Measurements from ENCODE around the gene ATP6V1G3. TPM values are rescaled to one million over a fixed set of nuclear protein-coding genes. Genes with fewer than 3 reads are reported as not detected.

The ATP6V1G3 gene
- total and polyA plus RNA-seq, 2 donors (not counting 1 experiment from before 2014, with no cell fraction given) = not detected

DNA sequence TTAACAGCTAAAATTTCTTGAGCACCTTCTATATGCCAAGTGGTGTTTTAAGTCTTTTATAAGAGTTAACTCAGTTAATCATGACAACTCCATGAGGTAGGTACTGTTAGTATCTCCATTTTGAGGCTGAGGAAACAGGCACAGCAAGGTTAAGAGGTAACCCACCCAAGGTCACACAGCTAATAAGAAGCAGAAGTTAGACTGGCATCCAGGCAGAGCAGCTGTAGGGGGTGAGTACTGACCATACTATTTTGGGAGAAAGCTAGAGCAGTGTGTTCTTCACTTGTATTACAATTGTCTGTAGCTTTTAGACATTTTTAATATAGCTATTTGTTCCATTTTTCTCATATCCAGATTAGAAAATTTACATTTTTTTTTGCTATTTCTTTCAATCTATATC lies 4.8 kb downstream of the ATP6V1G3 start:
- H3K36me3 ChIP-seq (ENCODE audit: control insufficient read depth, insufficient read depth, low read length) = no peaks in the 10 kb centered on the region
- DNase-seq (ENCODE audit: low read depth in 2 of 2) = no peak
- no peak overlapping the region for H3K4me2 ChIP-seq (ENCODE audit: extremely low read depth, insufficient read depth, low read length)
- no peak overlapping the region for H3K27ac ChIP-seq (ENCODE audit: insufficient read depth, low read length)
- H4K20me1 ChIP-seq (ENCODE audit: control insufficient read depth, extremely low read depth, insufficient read depth, low read length) = no peaks in the 10 kb centered on the region
- H3K4me3 ChIP-seq (replicated peaks in 1 of 4; ENCODE audit: control extremely low read depth in 1 of 4, insufficient read depth in 1 of 4, low read depth in 3 of 4, low read length in 4 of 4) = no peak overlapping the region
- H2AFZ ChIP-seq (ENCODE audit: low read length) = no peak overlapping the region
- no peaks in the 10 kb centered on the region for H3K4me1 ChIP-seq (ENCODE audit: control insufficient read depth, extremely low read depth, insufficient read depth, low read length)
- no peaks in the 10 kb centered on the region for H3K79me2 ChIP-seq (ENCODE audit: control insufficient read depth, insufficient read depth, low read length)
- no peak overlapping the region for H3K9ac ChIP-seq (ENCODE audit: insufficient read depth, low read length)
- no peaks in the 10 kb centered on the region for H3K9me3 ChIP-seq (ENCODE audit: control insufficient read depth, insufficient read depth, low read depth, low read length)
- TF ChIP-seq, protein P1, sequence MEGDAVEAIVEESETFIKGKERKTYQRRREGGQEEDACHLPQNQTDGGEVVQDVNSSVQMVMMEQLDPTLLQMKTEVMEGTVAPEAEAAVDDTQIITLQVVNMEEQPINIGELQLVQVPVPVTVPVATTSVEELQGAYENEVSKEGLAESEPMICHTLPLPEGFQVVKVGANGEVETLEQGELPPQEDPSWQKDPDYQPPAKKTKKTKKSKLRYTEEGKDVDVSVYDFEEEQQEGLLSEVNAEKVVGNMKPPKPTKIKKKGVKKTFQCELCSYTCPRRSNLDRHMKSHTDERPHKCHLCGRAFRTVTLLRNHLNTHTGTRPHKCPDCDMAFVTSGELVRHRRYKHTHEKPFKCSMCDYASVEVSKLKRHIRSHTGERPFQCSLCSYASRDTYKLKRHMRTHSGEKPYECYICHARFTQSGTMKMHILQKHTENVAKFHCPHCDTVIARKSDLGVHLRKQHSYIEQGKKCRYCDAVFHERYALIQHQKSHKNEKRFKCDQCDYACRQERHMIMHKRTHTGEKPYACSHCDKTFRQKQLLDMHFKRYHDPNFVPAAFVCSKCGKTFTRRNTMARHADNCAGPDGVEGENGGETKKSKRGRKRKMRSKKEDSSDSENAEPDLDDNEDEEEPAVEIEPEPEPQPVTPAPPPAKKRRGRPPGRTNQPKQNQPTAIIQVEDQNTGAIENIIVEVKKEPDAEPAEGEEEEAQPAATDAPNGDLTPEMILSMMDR (conservative IDR thresholded peaks at IDR 0.05 in 1 of 2, IDR thresholded peaks at IDR 0.05 in 1 of 2; ENCODE audit: low read depth in 1 of 2, low read length in 2 of 2) = no peak
- TF ChIP-seq EZH2 (IDR thresholded peaks at IDR 0.05; ENCODE audit: low read length, missing control alignments) = no peak
- H3K27me3 ChIP-seq (ENCODE audit: control insufficient read depth, insufficient read depth, low read length) = no peaks in the 10 kb centered on the region

DNA sequence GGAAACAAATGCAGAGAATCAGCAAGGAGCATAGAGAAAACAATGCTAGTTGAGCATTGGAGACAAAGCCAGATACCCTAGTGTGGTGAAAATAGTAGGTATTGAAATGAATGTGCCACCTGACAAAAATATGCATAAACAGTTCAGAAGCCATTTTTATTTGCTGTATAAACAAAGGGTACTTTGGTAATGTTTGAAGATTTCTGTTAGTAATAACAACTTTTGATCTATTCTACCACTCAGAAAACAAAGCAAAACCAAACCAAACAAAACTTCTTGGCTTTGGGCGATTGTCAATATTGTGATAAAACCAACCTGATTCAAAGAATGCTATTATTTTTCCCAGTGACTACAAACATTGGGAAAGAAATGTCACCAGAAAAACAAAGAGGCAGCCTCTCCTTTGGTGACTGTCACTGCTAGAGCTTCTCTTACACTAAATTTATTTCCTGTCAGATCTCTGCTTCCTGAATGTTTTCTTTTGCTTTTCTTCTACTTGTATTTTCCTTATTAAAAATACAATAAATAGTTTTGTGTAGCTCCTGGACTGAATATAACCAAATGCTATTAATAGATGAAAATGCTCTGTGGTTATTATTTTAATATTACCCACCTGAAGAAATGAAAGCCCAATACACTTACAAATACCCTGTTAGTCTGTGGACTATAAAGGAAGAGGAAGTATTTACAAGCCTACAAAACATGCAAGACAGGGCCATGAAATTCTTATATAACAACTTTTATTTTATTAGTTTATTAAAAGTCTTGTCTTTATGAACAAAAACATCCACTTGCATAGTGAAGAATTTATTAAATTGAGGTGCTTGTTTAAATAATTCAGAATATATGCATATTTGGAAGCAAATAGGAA lies 5.7 kb downstream of the ATP6V1G3 start:
- Histone ChIP-seq H3K4me1 (ENCODE audit: control insufficient read depth, extremely low read depth, insufficient read depth, low read length) (peaks cover under 1% of the 10 kb centered on the region), H3K4me2 (ENCODE audit: extremely low read depth, insufficient read depth, low read length) (no peak overlapping the region), H3K27ac (ENCODE audit: insufficient read depth, low read length) (no peak overlapping the region), H3K4me3 (replicated peaks in 1 of 4; ENCODE audit: control extremely low read depth in 1 of 4, insufficient read depth in 1 of 4, low read depth in 3 of 4, low read length in 4 of 4) (no peak overlapping the region), H3K27me3 (ENCODE audit: control insufficient read depth, insufficient read depth, low read length) (no peaks in the 10 kb centered on the region), H2AFZ (ENCODE audit: low read length) (no peak overlapping the region), H4K20me1 (ENCODE audit: control insufficient read depth, extremely low read depth, insufficient read depth, low read length) (no peaks in the 10 kb centered on the region), H3K36me3 (ENCODE audit: control insufficient read depth, insufficient read depth, low read length) (no peaks in the 10 kb centered on the region), H3K79me2 (ENCODE audit: control insufficient read depth, insufficient read depth, low read length) (no peaks in the 10 kb centered on the region), H3K9me3 (ENCODE audit: control insufficient read depth, insufficient read depth, low read depth, low read length) (no peaks in the 10 kb centered on the region), H3K9ac (ENCODE audit: insufficient read depth, low read length) (no peak overlapping the region)
- TF ChIP-seq EZH2 (IDR thresholded peaks at IDR 0.05; ENCODE audit: low read length, missing control alignments) = no peak
- TF ChIP-seq, protein P1 (conservative IDR thresholded peaks at IDR 0.05 in 1 of 2, IDR thresholded peaks at IDR 0.05 in 1 of 2; ENCODE audit: low read depth in 1 of 2, low read length in 2 of 2) = no peak
- no peak for DNase-seq (ENCODE audit: low read depth in 2 of 2)

DNA sequence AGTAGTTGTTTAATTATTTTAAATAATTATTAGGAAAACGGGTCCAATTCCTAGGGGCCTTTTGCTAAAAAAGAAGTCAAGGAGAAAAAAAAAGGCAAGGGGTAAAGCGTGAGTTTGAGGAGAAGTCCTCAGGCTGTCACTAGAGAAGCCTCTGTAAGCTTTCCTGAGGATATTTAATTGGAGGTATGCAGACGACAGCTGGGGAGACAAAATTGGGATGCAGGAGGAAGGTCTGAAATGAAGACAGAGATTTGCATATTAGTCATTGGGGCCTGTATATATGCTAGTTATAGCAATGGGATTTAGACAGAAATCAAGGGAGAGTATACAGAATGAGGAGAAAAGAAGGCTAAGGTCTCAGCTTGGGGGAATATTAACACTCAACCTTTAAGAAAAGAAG lies 8.6 kb downstream of the ATP6V1G3 start:
- Histone ChIP-seq H2AFZ (ENCODE audit: low read length) (no peak overlapping the region), H3K9me3 (ENCODE audit: control insufficient read depth, insufficient read depth, low read depth, low read length) (no peaks in the 10 kb centered on the region), H4K20me1 (ENCODE audit: control insufficient read depth, extremely low read depth, insufficient read depth, low read length) (no peaks in the 10 kb centered on the region), H3K27me3 (ENCODE audit: control insufficient read depth, insufficient read depth, low read length) (no peaks in the 10 kb centered on the region), H3K9ac (ENCODE audit: insufficient read depth, low read length) (no peak overlapping the region), H3K79me2 (ENCODE audit: control insufficient read depth, insufficient read depth, low read length) (no peaks in the 10 kb centered on the region), H3K27ac (ENCODE audit: insufficient read depth, low read length) (no peak overlapping the region), H3K4me3 (replicated peaks in 1 of 4; ENCODE audit: control extremely low read depth in 1 of 4, insufficient read depth in 1 of 4, low read depth in 3 of 4, low read length in 4 of 4) (no peak overlapping the region), H3K4me2 (ENCODE audit: extremely low read depth, insufficient read depth, low read length) (no peak overlapping the region), H3K4me1 (ENCODE audit: control insufficient read depth, extremely low read depth, insufficient read depth, low read length) (peaks cover 2% of the 10 kb centered on the region), H3K36me3 (ENCODE audit: control insufficient read depth, insufficient read depth, low read length) (no peaks in the 10 kb centered on the region)
- no peak for DNase-seq (ENCODE audit: low read depth in 2 of 2)
- TF ChIP-seq, protein P1 (conservative IDR thresholded peaks at IDR 0.05 in 1 of 2, IDR thresholded peaks at IDR 0.05 in 1 of 2; ENCODE audit: low read depth in 1 of 2, low read length in 2 of 2) = no peak
- TF ChIP-seq EZH2 (IDR thresholded peaks at IDR 0.05; ENCODE audit: low read length, missing control alignments) = no peak

Measured in fibroblast of lung (primary cell).